Gastrocnemius medialis (tissue), 4 donors: ENCODE data around the gene PALM3. TPM values are rescaled to one million over a fixed set of nuclear protein-coding genes. Genes with fewer than 3 reads are reported as not detected.
A peak's percentile ranks its signal among the peaks of the same experiment; 100 is the strongest.
"Not testable (repeated sequence)": the region's sequence is repeated elsewhere in the genome, so short reads cannot be mapped to it uniquely, and the experiment has no call there.

ENCODE experiments used
- ATAC-seq, 2 donors: fragments of 150-250 bp; one replicate each; pipeline ENCODE4 v1.9.1; 2016
- DNase-seq, 2 donors: peaks; one replicate each; pipeline ENCODE4 v3.0.0-alpha.2; 2019
- H3K27ac ChIP-seq, 4 donors: fragments of 200-600 bp; sonication (generic); 1 replicate in 1 of 4; 2 replicates in 3 of 4; pipeline ENCODE4 v1.5.1; 2016 to 2018; ENCODE audit warnings: mild to moderate bottlenecking in 2 of 4, moderate library complexity in 1 of 4
- H3K27me3 ChIP-seq, 3 donors: fragments of 200-600 bp; sonication (generic) in 2 of 3; 1 replicate in 1 of 3; 2 replicates in 2 of 3; pipeline versions ENCODE4 v1.5.1 to v1.6.0; 2016 to 2019; ENCODE audit warnings: mild to moderate bottlenecking in 1 of 3, moderate library complexity in 1 of 3
- H3K36me3 ChIP-seq, 2 donors: fragments of 200-600 bp; sonication (generic) in 1 of 2; one replicate each; pipeline ENCODE4 v1.5.1; 2017 to 2018
- H3K4me1 ChIP-seq, 2 donors: fragments of 200-600 bp; sonication (generic) in 1 of 2; one replicate each; pipeline ENCODE4 v1.5.1; 2016 to 2017; ENCODE audit warnings: mild to moderate bottlenecking in 2 of 2
- H3K4me3 ChIP-seq, 4 donors: fragments of 200-600 bp; sonication (generic) in 3 of 4; 1 replicate in 1 of 4; 2 replicates in 3 of 4; pipeline ENCODE4 v1.5.1; 2016 to 2019; ENCODE audit warnings: mild to moderate bottlenecking in 2 of 4
- H3K9me3 ChIP-seq, 3 donors: fragments of 200-600 bp; sonication (generic) in 2 of 3; 1 replicate in 1 of 3; 2 replicates in 2 of 3; pipeline ENCODE4 v1.5.1; 2016 to 2019
- POLR2A ChIP-seq, 2 donors: fragments of 450-650 bp; IDR thresholded peaks; one replicate each; pipeline ENCODE4 v1.6.1; 2017; ENCODE audit warnings: antibody characterized with exemption in 2 of 2, mild to moderate bottlenecking in 2 of 2, moderate library complexity in 2 of 2
- in situ Hi-C, 4 donors: fragments of 200-750 bp; cut with MboI; loops; one replicate each; pipeline versions ENCODE4 v1.15.0 to v1.8.0; 2017; ENCODE audit warnings: low sequenced_read_pairs in 4 of 4
- intact Hi-C: fragments of 100-400 bp; cut with DNase I; formaldehyde crosslinking; loops from one replicate; pipeline ENCODE4 v1.15.1; 2023; ENCODE audit warnings: low total_unique reads
- total RNA-seq, 4 donors: library from RNA; depleted of rRNA; stranded (reverse); fragments of >200 nt; gene quantifications; one replicate each; pipeline versions ENCODE4 v1.1.0 to v1.2.3, GENCODE V29; 2016
- TF ChIP-seq, protein P1 (sequence below), 5 experiments: fragments of 450-650 bp in 3 of 5; fragments of 200-600 bp in 2 of 5; sonication (generic) in 2 of 5; IDR thresholded peaks in 4 of 5; conservative IDR thresholded peaks in 1 of 5; 1 replicate in 4 of 5; 2 replicates in 1 of 5; pipeline ENCODE4 v1.5.1; 2016 to 2019; ENCODE audit warnings: antibody characterized with exemption in 5 of 5, mild to moderate bottlenecking in 3 of 5, moderate library complexity in 3 of 5

Gene PALM3
- total RNA-seq, 4 donors from 2014 or later = not detected

DNA sequence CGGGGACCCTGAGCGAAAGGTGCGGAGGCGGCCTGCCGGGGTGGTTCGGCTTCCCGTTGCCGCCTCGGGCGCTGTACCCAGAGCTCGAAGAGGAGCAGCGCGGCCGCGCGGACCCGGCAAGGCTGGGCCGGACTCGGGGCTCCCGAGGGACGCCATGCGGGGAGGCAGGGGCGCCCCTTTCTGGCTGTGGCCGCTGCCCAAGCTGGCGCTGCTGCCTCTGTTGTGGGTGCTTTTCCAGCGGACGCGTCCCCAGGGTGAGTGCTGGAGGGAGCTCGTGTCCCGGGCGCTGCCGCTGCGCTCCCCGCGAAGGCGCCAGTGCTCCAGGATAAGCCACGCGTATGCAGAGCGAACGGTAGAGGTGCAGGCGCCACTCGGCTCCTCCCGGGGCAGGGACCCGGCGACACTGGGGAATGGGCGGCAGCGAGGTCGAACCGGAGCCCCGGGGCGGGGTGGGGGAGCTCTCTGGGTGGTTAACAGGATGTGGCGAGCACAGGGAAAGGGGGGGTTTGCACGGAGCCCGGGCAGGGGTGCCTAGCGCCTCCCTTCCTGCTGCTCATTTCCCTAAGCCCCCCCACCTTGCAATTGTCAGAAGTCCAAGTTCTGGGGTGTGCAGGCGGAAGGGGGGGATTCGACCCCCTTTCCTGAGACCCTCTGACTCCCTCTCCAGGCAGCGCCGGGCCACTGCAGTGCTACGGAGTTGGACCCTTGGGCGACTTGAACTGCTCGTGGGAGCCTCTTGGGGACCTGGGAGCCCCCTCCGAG lies 30.0 kb downstream of the PALM3 start, which contains the start of gene IL27RA:
Gene IL27RA, plus strand, starts transcription at position 44 of the 762 bp plus-strand sequence. Its CDS starts 111 bp downstream, at position 155.
- ATAC-seq = peak; percentile 74 to 81
- Histone ChIP-seq H3K27ac (peak within 1 kb of the TSS; percentile 61 to 77 (median 76)), H3K36me3 (no peaks in the 10 kb centered on the region), H3K9me3 (no peaks in the 10 kb centered on the region), H3K4me3 (peak within 1 kb of the TSS; percentile 54 to 95 (median 67)), H3K27me3 (no peaks in the 10 kb centered on the region), H3K4me1 (peaks cover 0 to 5% of the 10 kb centered on the region in 2 donors)
- peak; percentile 31 to 35 for DNase-seq
- intact Hi-C loops = loop anchor here (1.0 kb wide), 1 partner anchor 152 kb away; no protein-coding TSS in a partner anchor
- peak; percentile 19 to 40 for TF ChIP-seq POLR2A (IDR thresholded peaks at IDR 0.05)
- TF ChIP-seq, protein P1, sequence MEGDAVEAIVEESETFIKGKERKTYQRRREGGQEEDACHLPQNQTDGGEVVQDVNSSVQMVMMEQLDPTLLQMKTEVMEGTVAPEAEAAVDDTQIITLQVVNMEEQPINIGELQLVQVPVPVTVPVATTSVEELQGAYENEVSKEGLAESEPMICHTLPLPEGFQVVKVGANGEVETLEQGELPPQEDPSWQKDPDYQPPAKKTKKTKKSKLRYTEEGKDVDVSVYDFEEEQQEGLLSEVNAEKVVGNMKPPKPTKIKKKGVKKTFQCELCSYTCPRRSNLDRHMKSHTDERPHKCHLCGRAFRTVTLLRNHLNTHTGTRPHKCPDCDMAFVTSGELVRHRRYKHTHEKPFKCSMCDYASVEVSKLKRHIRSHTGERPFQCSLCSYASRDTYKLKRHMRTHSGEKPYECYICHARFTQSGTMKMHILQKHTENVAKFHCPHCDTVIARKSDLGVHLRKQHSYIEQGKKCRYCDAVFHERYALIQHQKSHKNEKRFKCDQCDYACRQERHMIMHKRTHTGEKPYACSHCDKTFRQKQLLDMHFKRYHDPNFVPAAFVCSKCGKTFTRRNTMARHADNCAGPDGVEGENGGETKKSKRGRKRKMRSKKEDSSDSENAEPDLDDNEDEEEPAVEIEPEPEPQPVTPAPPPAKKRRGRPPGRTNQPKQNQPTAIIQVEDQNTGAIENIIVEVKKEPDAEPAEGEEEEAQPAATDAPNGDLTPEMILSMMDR (IDR thresholded peaks at IDR 0.05 in 4 of 5, conservative IDR thresholded peaks at IDR 0.05 in 1 of 5) = peak; percentile 37 to 74 (median 59)
- in situ Hi-C loops = no loop called here

DNA sequence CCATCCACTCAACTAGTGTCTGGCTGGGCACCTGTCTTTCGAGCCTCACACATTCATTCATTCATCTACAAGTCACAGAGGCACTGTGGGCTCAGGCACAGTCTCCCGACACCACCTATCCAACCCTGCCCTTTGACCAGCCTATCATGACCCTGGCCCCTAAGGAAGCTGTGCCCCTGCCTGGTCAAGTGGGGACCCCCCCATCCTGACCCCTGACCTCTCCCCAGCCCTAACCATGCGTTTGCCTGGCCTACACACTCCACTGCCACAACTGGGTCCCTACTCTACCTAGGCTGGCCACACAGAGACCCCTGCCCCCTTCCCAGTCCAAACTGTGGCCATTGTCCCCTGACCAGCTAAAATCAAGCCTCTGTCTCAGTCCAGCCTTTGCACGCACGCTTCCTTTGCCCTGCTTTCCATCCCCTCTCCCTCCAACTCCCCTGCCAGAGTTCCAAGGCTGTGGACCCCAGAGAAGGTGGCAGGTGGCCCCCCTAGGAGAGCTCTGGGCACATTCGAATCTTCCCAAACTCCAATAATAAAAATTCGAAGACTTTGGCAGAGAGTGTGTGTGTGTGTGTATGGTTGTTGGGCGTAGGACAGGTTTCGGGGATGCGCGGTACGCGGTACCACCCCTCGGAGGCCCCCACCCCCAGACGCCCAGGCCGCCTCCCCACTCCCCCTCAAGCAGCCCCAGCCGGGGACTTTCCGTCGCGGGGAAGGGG lies 30.7 kb downstream of the PALM3 start:
- in situ Hi-C loops (no loop called here), intact Hi-C loops (no loop called here)
- peak overlapping the region; percentile 61 to 77 (median 76) for H3K27ac ChIP-seq
- H3K4me3 ChIP-seq = peak overlapping the region; percentile 54 to 95 (median 67)
- DNase-seq (no peak), ATAC-seq (no peak)
- no peaks in the 10 kb centered on the region for H3K9me3 ChIP-seq
- peaks cover 0 to 5% of the 10 kb centered on the region in 2 donors for H3K4me1 ChIP-seq
- no peaks in the 10 kb centered on the region for H3K36me3 ChIP-seq
- TF ChIP-seq, protein P1 (IDR thresholded peaks at IDR 0.05 in 4 of 5, conservative IDR thresholded peaks at IDR 0.05 in 1 of 5) = no peak
- no peak for TF ChIP-seq POLR2A (IDR thresholded peaks at IDR 0.05)
- no peaks in the 10 kb centered on the region for H3K27me3 ChIP-seq

- ATAC-seq (no peak), DNase-seq (no peak)
- TF ChIP-seq, protein P1 (IDR thresholded peaks at IDR 0.05 in 4 of 5, conservative IDR thresholded peaks at IDR 0.05 in 1 of 5) = no peak
- no peak for TF ChIP-seq POLR2A (IDR thresholded peaks at IDR 0.05)
- Histone ChIP-seq H3K4me1 (peaks cover 0 to 5% of the 10 kb centered on the region in 2 donors), H3K36me3 (no peaks in the 10 kb centered on the region), H3K9me3 (no peaks in the 10 kb centered on the region), H3K4me3 (no peak overlapping the region), H3K27ac (no peak overlapping the region), H3K27me3 (no peaks in the 10 kb centered on the region)
- intact Hi-C loops = no loop called here
- in situ Hi-C loops = no loop called here
Observed at GRCh38 chr19:14028901-14029300, 33.0 kb downstream of the PALM3 start.

- in situ Hi-C loops (no loop called here), intact Hi-C loops (no loop called here)
- no peaks in the 10 kb centered on the region for H3K27me3 ChIP-seq
- no peaks in the 10 kb centered on the region for H3K36me3 ChIP-seq
- H3K4me1 ChIP-seq = peaks cover 0 to 5% of the 10 kb centered on the region in 2 donors
- no peak for DNase-seq
- TF ChIP-seq, protein P1 (IDR thresholded peaks at IDR 0.05 in 4 of 5, conservative IDR thresholded peaks at IDR 0.05 in 1 of 5) = no peak
- TF ChIP-seq POLR2A (IDR thresholded peaks at IDR 0.05) = no peak
- no peak within 1 kb of the TSS for H3K27ac ChIP-seq
- H3K4me3 ChIP-seq = no peak within 1 kb of the TSS
- ATAC-seq = no peak
- no peaks in the 10 kb centered on the region for H3K9me3 ChIP-seq
Observed at GRCh38 chr19:14027856-14028450, 33.9 kb downstream of the PALM3 start, which contains the start of gene RLN3. Gene RLN3, plus strand, starts transcription at chr19:14028148. Its CDS starts 57 bp downstream, at chr19:14028205.

GRCh38 chr19:14026652-14027192 lies 35.2 kb downstream of the PALM3 start:
- H3K4me3 ChIP-seq, H3K36me3 ChIP-seq, ATAC-seq, H3K9me3 ChIP-seq, H3K4me1 ChIP-seq, H3K27ac ChIP-seq, DNase-seq, H3K27me3 ChIP-seq, intact Hi-C loops, in situ Hi-C loops: not testable (repeated sequence)
